HepG2 (cell line): Measurements from ENCODE around the gene VAMP5. TPM values are rescaled to one million over a fixed set of nuclear protein-coding genes. Genes with fewer than 3 reads are reported as not detected.
A peak's percentile ranks its signal among the peaks of the same experiment; 100 is the strongest.

Experiments used
- AHDC1 ChIP-seq: sonication (generic); formaldehyde crosslinking; IDR thresholded peaks from 2 replicates; pipeline ENCODE4 v1.5.1; 2020; ENCODE audit warnings: mild to moderate bottlenecking, missing genetic modification reagents, borderline replicate concordance
- BATF2 ChIP-seq: sonication (generic); formaldehyde crosslinking; IDR thresholded peaks from 2 replicates; pipeline ENCODE4 v1.8.0; 2022; ENCODE audit warnings: mild to moderate bottlenecking, missing genetic modification reagents, moderate library complexity
- KAT2B ChIP-seq: fragments of 150-350 bp; IDR thresholded peaks from 2 replicates; pipeline ENCODE4 v1.6.1; 2014; ENCODE audit warnings: low read depth, low read length, borderline replicate concordance
- MIXL1 ChIP-seq: IDR thresholded peaks from 2 replicates; pipeline ENCODE4 v1.6.1; 2016
- MNT ChIP-seq: fragments of 450-650 bp; IDR thresholded peaks from 2 replicates; pipeline ENCODE4 v1.6.1; 2016
- TIGD3 ChIP-seq: sonication (generic); formaldehyde crosslinking; IDR thresholded peaks from 2 replicates; pipeline ENCODE4 v1.5.1; 2020; ENCODE audit warnings: mild to moderate bottlenecking, missing genetic modification reagents, borderline replicate concordance
- ZNF337 ChIP-seq: sonication (generic); formaldehyde crosslinking; IDR thresholded peaks from 2 replicates; pipeline ENCODE4 v1.5.1; 2020; ENCODE audit warnings: missing genetic modification reagents, low read depth, mild to moderate bottlenecking, borderline replicate concordance
- ZNF782 ChIP-seq: sonication (generic); formaldehyde crosslinking; IDR thresholded peaks from 2 replicates; pipeline ENCODE4 v1.4.0; 2020; ENCODE audit warnings: missing genetic modification reagents, mild to moderate bottlenecking, borderline replicate concordance
- polyA plus RNA-seq, 8 experiments: library from polyadenylated mRNA; depleted of rRNA in 3 of 8; stranded (reverse) in 7 of 8; unstranded in 1 of 8; fragments of >200 nt; fragmentation: Illumina TruSeq in 4 of 8; extraction: Trizol in 4 of 8; gene quantifications; 2 replicates each; pipeline versions ENCODE4 v1.2.1 to v1.2.3, GENCODE V29; 2011 to 2016; ENCODE audit warnings: low read depth in 4 of 8, missing spikeins in 1 of 8, mixed read lengths in 1 of 8; ENCODE audit not compliant: insufficient read depth in 1 of 8
- total RNA-seq, 5 experiments: library from RNA; depleted of rRNA; stranded (reverse); fragments of >200 nt; fragmentation: Illumina TruSeq; extraction: Trizol; gene quantifications; 2 replicates each; pipeline ENCODE4 v1.2.3, GENCODE V29; 2016; ENCODE audit warnings: low read depth in 1 of 5
- TF ChIP-seq, protein P1 (sequence below): sonication (generic); formaldehyde crosslinking; IDR thresholded peaks from 2 replicates; pipeline ENCODE4 v1.4.0; 2020; ENCODE audit warnings: missing genetic modification reagents
- TF ChIP-seq, protein P2 (sequence below): sonication (generic); formaldehyde crosslinking; IDR thresholded peaks from 2 replicates; pipeline ENCODE4 v1.8.1; 2023; ENCODE audit warnings: mild to moderate bottlenecking, missing genetic modification reagents
- TF ChIP-seq, protein P3 (sequence below): sonication (generic); formaldehyde crosslinking; IDR thresholded peaks from 2 replicates; pipeline ENCODE4 v1.5.0; 2020; ENCODE audit warnings: missing genetic modification reagents
- TF ChIP-seq, protein P4 (sequence below): sonication (generic); formaldehyde crosslinking; IDR thresholded peaks from 2 replicates; pipeline ENCODE4 v1.8.1; 2023; ENCODE audit warnings: missing genetic modification reagents, mild to moderate bottlenecking, borderline replicate concordance

VAMP5 gene
- total and polyA plus RNA-seq, 2 of the 13 experiments (the other 11 are each of a cell fraction or from before 2014, with no cell fraction given), result 7.2 to 56.7 TPM

GRCh38 chr2:85595301-85596025 lies 11.2 kb downstream of the VAMP5 start, which contains the start of gene RNF181 (continued):
- TF ChIP-seq, protein P1, sequence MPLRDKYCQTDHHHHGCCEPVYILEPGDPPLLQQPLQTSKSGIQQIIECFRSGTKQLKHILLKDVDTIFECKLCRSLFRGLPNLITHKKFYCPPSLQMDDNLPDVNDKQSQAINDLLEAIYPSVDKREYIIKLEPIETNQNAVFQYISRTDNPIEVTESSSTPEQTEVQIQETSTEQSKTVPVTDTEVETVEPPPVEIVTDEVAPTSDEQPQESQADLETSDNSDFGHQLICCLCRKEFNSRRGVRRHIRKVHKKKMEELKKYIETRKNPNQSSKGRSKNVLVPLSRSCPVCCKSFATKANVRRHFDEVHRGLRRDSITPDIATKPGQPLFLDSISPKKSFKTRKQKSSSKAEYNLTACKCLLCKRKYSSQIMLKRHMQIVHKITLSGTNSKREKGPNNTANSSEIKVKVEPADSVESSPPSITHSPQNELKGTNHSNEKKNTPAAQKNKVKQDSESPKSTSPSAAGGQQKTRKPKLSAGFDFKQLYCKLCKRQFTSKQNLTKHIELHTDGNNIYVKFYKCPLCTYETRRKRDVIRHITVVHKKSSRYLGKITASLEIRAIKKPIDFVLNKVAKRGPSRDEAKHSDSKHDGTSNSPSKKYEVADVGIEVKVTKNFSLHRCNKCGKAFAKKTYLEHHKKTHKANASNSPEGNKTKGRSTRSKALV (CRISPR knock-in tag), result peak; percentile 93
- TF ChIP-seq MIXL1, result 0 out of 2 replicates have a peak, but pooled peaks have one; percentile 27
- TF ChIP-seq AHDC1 (CRISPR knock-in tag), result peak; percentile 62; the same call in 1 of the 2 replicates
- TF ChIP-seq, protein P2, sequence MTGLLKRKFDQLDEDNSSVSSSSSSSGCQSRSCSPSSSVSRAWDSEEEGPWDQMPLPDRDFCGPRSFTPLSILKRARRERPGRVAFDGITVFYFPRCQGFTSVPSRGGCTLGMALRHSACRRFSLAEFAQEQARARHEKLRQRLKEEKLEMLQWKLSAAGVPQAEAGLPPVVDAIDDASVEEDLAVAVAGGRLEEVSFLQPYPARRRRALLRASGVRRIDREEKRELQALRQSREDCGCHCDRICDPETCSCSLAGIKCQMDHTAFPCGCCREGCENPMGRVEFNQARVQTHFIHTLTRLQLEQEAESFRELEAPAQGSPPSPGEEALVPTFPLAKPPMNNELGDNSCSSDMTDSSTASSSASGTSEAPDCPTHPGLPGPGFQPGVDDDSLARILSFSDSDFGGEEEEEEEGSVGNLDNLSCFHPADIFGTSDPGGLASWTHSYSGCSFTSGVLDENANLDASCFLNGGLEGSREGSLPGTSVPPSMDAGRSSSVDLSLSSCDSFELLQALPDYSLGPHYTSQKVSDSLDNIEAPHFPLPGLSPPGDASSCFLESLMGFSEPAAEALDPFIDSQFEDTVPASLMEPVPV, result peak; percentile 76
- TF ChIP-seq, protein P3, sequence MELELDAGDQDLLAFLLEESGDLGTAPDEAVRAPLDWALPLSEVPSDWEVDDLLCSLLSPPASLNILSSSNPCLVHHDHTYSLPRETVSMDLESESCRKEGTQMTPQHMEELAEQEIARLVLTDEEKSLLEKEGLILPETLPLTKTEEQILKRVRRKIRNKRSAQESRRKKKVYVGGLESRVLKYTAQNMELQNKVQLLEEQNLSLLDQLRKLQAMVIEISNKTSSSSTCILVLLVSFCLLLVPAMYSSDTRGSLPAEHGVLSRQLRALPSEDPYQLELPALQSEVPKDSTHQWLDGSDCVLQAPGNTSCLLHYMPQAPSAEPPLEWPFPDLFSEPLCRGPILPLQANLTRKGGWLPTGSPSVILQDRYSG (CRISPR knock-in tag), result no peak
- TF ChIP-seq MNT, result peak; percentile 10; the same call in 1 of the 2 replicates
- no peak for TF ChIP-seq BATF2 (CRISPR knock-in tag)
- TF ChIP-seq ZNF782, result no peak
- TF ChIP-seq, protein P4, sequence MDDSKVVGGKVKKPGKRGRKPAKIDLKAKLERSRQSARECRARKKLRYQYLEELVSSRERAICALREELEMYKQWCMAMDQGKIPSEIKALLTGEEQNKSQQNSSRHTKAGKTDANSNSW (CRISPR knock-in tag), result no peak; the same call in 1 of the 2 replicates
- no peak; the same call in 1 of the 2 replicates for TF ChIP-seq TIGD3 (CRISPR knock-in tag)
- TF ChIP-seq KAT2B, result no peak
- peak; percentile 78; the same call in 1 of the 2 replicates for TF ChIP-seq ZNF337
